T-helper 17 cell (primary cell): ENCODE results near the gene NMNAT2. TPM values are rescaled to one million over a fixed set of nuclear protein-coding genes. Genes with fewer than 3 reads are reported as not detected.

Source experiments
- ATAC-seq: fragments of 150-1000 bp; cut with Tn5 transposase; 2 replicates; pipeline ENCODE4 v1.10.0; 2021; ENCODE audit warnings: mild to moderate bottlenecking, moderate library complexity
- DNase-seq, 3 donors: peaks; one replicate each; pipeline versions ENCODE4 v3.0.0 to v3.0.0-alpha.2; 2020 to 2021
- H3K9me3 ChIP-seq: one replicate; pipeline ENCODE4 v1.7.0; 2013; ENCODE audit warnings: low read length, mild to moderate bottlenecking; ENCODE audit not compliant: control insufficient read depth, poor library complexity, severe bottlenecking
- H3K27ac Mint-ChIP-seq: one replicate; pipeline ENCODE4 v1.8.0; 2022; ENCODE audit warnings: mild to moderate bottlenecking, moderate library complexity, mixed read lengths
- H3K27me3 Mint-ChIP-seq: one replicate; pipeline ENCODE4 v1.8.0; 2022; ENCODE audit warnings: mixed read lengths
- H3K36me3 Mint-ChIP-seq: one replicate; pipeline ENCODE4 v1.8.0; 2022; ENCODE audit warnings: low read depth, mixed read lengths
- H3K4me1 Mint-ChIP-seq: one replicate; pipeline ENCODE4 v1.8.0; 2022; ENCODE audit warnings: mild to moderate bottlenecking, mixed read lengths
- H3K4me3 Mint-ChIP-seq: one replicate; pipeline ENCODE4 v1.8.0; 2022; ENCODE audit warnings: mild to moderate bottlenecking, moderate library complexity, mixed read lengths
- total RNA-seq, 4 donors: library from RNA in 2 of 4; stranded (reverse) in 2 of 4; gene quantifications; one replicate each; pipeline ENCODE4 v1.2.3 and lab custom pipeline; 2022 to 2026

The NMNAT2 gene
- total RNA-seq, 2 donors from 2014 or later = not detected

GRCh38 chr1:183233113-183233512, 185.1 kb downstream of the NMNAT2 start:
- Mint-ChIP-seq H3K27ac (no peak overlapping the region), H3K36me3 (peaks cover 2% of the 10 kb centered on the region), H3K4me1 (no peaks in the 10 kb centered on the region), H3K27me3 (peaks cover 12% of the 10 kb centered on the region), H3K4me3 (no peak overlapping the region)
- no peaks in the 10 kb centered on the region for H3K9me3 ChIP-seq
- DNase-seq = no peak
- no peak for ATAC-seq

- DNase-seq (no peak), ATAC-seq (no peak)
- Mint-ChIP-seq H3K36me3 (peaks cover 2% of the 10 kb centered on the region), H3K27ac (no peak overlapping the region), H3K4me1 (peaks cover 4% of the 10 kb centered on the region), H3K27me3 (peaks cover 19% of the 10 kb centered on the region), H3K4me3 (no peak overlapping the region)
- no peaks in the 10 kb centered on the region for H3K9me3 ChIP-seq
Measured at GRCh38 chr1:183231545-183231944, 186.6 kb downstream of the NMNAT2 start.

GRCh38 chr1:183230413-183230812, 187.8 kb downstream of the NMNAT2 start:
- H3K4me3 Mint-ChIP-seq = no peak overlapping the region

GRCh38 chr1:183228347-183229220, 189.6 kb downstream of the NMNAT2 start:
- ATAC-seq = no peak
- H3K4me1 Mint-ChIP-seq = peaks cover 4% of the 10 kb centered on the region
- no peak overlapping the region for H3K27ac Mint-ChIP-seq
- peaks cover 14% of the 10 kb centered on the region for H3K27me3 Mint-ChIP-seq
- peaks cover 2% of the 10 kb centered on the region for H3K36me3 Mint-ChIP-seq
- no peaks in the 10 kb centered on the region for H3K9me3 ChIP-seq
- DNase-seq = no peak
- H3K4me3 Mint-ChIP-seq = no peak overlapping the region

More at GRCh38 chr1:183230413-183230812, 187.8 kb downstream of the NMNAT2 start:
- Mint-ChIP-seq H3K27ac (no peak overlapping the region), H3K27me3 (peaks cover 19% of the 10 kb centered on the region), H3K36me3 (peaks cover 2% of the 10 kb centered on the region), H3K4me1 (peaks cover 4% of the 10 kb centered on the region)
- DNase-seq (no peak), ATAC-seq (no peak)
- no peaks in the 10 kb centered on the region for H3K9me3 ChIP-seq

GRCh38 chr1:183227422-183228346, 190.5 kb downstream of the NMNAT2 start:
- no peaks in the 10 kb centered on the region for H3K36me3 Mint-ChIP-seq
- peaks cover 4% of the 10 kb centered on the region for H3K4me1 Mint-ChIP-seq
- H3K27ac Mint-ChIP-seq = no peak overlapping the region
- no peak for DNase-seq
- ATAC-seq = no peak
- H3K27me3 Mint-ChIP-seq = peaks cover 14% of the 10 kb centered on the region
- no peak overlapping the region for H3K4me3 Mint-ChIP-seq
- no peaks in the 10 kb centered on the region for H3K9me3 ChIP-seq

GRCh38 chr1:183226963-183227362, 191.2 kb downstream of the NMNAT2 start:
- peaks cover 4% of the 10 kb centered on the region for H3K4me1 Mint-ChIP-seq
- DNase-seq (no peak), ATAC-seq (no peak)
- H3K27me3 Mint-ChIP-seq = peaks cover 14% of the 10 kb centered on the region
- H3K9me3 ChIP-seq = no peaks in the 10 kb centered on the region
- H3K27ac Mint-ChIP-seq = no peak overlapping the region
- H3K4me3 Mint-ChIP-seq = no peak overlapping the region
- no peaks in the 10 kb centered on the region for H3K36me3 Mint-ChIP-seq

- H3K27me3 Mint-ChIP-seq = peaks cover 14% of the 10 kb centered on the region
- H3K27ac Mint-ChIP-seq = no peak overlapping the region
- no peaks in the 10 kb centered on the region for H3K9me3 ChIP-seq
- peaks cover 4% of the 10 kb centered on the region for H3K4me1 Mint-ChIP-seq
- no peak for ATAC-seq
- no peak overlapping the region for H3K4me3 Mint-ChIP-seq
- no peak for DNase-seq
- no peaks in the 10 kb centered on the region for H3K36me3 Mint-ChIP-seq
Measured at GRCh38 chr1:183226361-183226760, 191.8 kb downstream of the NMNAT2 start.

GRCh38 chr1:183223467-183223866, 194.7 kb downstream of the NMNAT2 start:
- Mint-ChIP-seq H3K27ac (no peak overlapping the region), H3K36me3 (no peaks in the 10 kb centered on the region), H3K4me1 (peaks cover 15% of the 10 kb centered on the region), H3K27me3 (peaks cover 20% of the 10 kb centered on the region), H3K4me3 (no peak overlapping the region)
- ATAC-seq (no peak), DNase-seq (no peak)
- H3K9me3 ChIP-seq = no peaks in the 10 kb centered on the region

- Mint-ChIP-seq H3K27me3 (peaks cover 20% of the 10 kb centered on the region), H3K36me3 (no peaks in the 10 kb centered on the region), H3K27ac (no peak overlapping the region), H3K4me1 (peaks cover 16% of the 10 kb centered on the region), H3K4me3 (no peak overlapping the region)
- no peaks in the 10 kb centered on the region for H3K9me3 ChIP-seq
- ATAC-seq (no peak), DNase-seq (no peak)
Measured at GRCh38 chr1:183222909-183223308, 195.3 kb downstream of the NMNAT2 start.

- H3K36me3 Mint-ChIP-seq = peaks cover 2% of the 10 kb centered on the region
- peak overlapping the region; percentile 21 for H3K4me3 Mint-ChIP-seq
- ATAC-seq (no peak), DNase-seq (no peak)
- peaks cover 12% of the 10 kb centered on the region for H3K4me1 Mint-ChIP-seq
- no peak overlapping the region for H3K27ac Mint-ChIP-seq
- peaks cover 22% of the 10 kb centered on the region for H3K27me3 Mint-ChIP-seq
- no peaks in the 10 kb centered on the region for H3K9me3 ChIP-seq
Measured at GRCh38 chr1:183219616-183220009, 198.6 kb downstream of the NMNAT2 start.

GRCh38 chr1:183218971-183219615, 199.1 kb downstream of the NMNAT2 start:
- no peaks in the 10 kb centered on the region for H3K9me3 ChIP-seq
- Mint-ChIP-seq H3K27me3 (peaks cover 28% of the 10 kb centered on the region), H3K27ac (no peak overlapping the region), H3K4me1 (peaks cover 12% of the 10 kb centered on the region), H3K36me3 (peaks cover 2% of the 10 kb centered on the region), H3K4me3 (peak overlapping the region; percentile 21)
- DNase-seq (no peak), ATAC-seq (peak; percentile 52)

GRCh38 chr1:183218027-183218618, 200.1 kb downstream of the NMNAT2 start:
- H3K27ac Mint-ChIP-seq = no peak overlapping the region

More at GRCh38 chr1:183218027-183218618, 200.1 kb downstream of the NMNAT2 start:
- Mint-ChIP-seq H3K4me1 (peaks cover 12% of the 10 kb centered on the region), H3K27me3 (peaks cover 30% of the 10 kb centered on the region), H3K36me3 (peaks cover 2% of the 10 kb centered on the region), H3K4me3 (no peak overlapping the region)
- DNase-seq (no peak), ATAC-seq (no peak)
- H3K9me3 ChIP-seq = no peaks in the 10 kb centered on the region
